Body of pancreas (tissue), 4 donors: ENCODE measurements around the gene TLR4.

ENCODE experiments used
- CTCF ChIP-seq, 7 experiments: fragments of 450-650 bp in 4 of 7; fragments of 200-600 bp in 3 of 7; sonication (generic) in 3 of 7; IDR thresholded peaks; one replicate each; pipeline ENCODE4 v1.5.1; 2016 to 2019; ENCODE audit warnings: antibody characterized with exemption in 7 of 7
- POLR2A ChIP-seq, 3 donors: fragments of 450-650 bp; IDR thresholded peaks; one replicate each; pipeline ENCODE4 v1.6.1; 2016; ENCODE audit warnings: antibody characterized with exemption in 3 of 3, mild to moderate bottlenecking in 2 of 3

DNA sequence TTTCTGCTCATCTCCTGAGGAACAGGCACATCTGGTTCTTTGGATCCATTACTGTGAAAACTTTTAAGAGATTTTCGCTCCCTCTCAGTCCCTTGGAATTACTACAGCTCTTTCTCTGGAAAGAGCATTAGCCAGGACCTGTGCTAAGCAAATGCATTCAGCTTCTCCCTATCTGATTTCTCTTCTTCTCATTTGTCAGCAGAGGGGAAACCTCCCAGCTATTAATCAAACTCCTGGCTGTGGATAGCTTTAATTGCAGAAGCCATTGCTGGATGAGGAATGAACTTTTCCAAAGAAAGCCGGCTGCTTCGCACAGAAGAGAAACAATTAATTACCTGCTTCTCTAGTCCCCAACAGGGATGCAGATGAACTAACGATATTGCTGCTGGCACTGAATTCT is 37.9 kb downstream of the TLR4 start:
- TF ChIP-seq CTCF (IDR thresholded peaks at IDR 0.05) (no peak), POLR2A (IDR thresholded peaks at IDR 0.05) (no peak)
